SU-DHL-6 (cell line): ENCODE results near the gene MARF1.

Source experiments
- EZH2phosphoT487 ChIP-seq: fragments of 200-600 bp; sonication (generic), shearing (Covaris generic); conservative IDR thresholded peaks from 2 replicates; pipeline ENCODE4 v1.6.1; 2018; ENCODE audit warnings: mild to moderate bottlenecking, antibody characterized with exemption, low read length, moderate library complexity, mixed read lengths
- TF ChIP-seq, protein P1 (sequence below): fragments of 200-600 bp; sonication (generic); IDR thresholded peaks from one replicate; pipeline ENCODE4 v1.5.1; 2017; ENCODE audit warnings: antibody characterized with exemption, mild to moderate bottlenecking, low read length, moderate library complexity; ENCODE audit not compliant: insufficient read depth, poor library complexity, severe bottlenecking

DNA sequence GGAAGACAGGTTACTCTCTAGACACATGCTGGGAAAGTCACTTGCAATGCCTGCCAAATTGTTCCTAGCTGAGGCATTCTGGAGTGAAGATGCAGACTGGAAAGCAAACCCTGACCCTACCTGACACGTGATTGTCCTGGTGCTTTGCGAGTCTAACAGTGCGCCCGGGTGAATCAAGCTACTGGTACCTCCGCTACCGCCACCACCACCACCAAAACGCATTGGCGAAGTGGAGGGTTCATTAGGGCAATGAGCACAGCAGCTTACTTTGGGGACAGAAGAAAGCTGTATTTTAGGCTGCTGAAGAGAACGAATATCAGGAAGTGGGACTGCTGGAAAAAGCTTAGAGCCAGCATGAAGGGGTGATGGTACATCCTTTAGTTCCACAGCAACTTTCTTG lies 7.0 kb downstream of the MARF1 start:
- TF ChIP-seq, protein P1, sequence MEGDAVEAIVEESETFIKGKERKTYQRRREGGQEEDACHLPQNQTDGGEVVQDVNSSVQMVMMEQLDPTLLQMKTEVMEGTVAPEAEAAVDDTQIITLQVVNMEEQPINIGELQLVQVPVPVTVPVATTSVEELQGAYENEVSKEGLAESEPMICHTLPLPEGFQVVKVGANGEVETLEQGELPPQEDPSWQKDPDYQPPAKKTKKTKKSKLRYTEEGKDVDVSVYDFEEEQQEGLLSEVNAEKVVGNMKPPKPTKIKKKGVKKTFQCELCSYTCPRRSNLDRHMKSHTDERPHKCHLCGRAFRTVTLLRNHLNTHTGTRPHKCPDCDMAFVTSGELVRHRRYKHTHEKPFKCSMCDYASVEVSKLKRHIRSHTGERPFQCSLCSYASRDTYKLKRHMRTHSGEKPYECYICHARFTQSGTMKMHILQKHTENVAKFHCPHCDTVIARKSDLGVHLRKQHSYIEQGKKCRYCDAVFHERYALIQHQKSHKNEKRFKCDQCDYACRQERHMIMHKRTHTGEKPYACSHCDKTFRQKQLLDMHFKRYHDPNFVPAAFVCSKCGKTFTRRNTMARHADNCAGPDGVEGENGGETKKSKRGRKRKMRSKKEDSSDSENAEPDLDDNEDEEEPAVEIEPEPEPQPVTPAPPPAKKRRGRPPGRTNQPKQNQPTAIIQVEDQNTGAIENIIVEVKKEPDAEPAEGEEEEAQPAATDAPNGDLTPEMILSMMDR, result no peak
- TF ChIP-seq EZH2phosphoT487, result no peak
